ENCODE data around the gene PLEKHA5.
"Not testable (repeated sequence)": the region's sequence is repeated elsewhere in the genome, so short reads cannot be mapped to it uniquely, and the experiment has no call there.

PLEKHA5 gene

DNA sequence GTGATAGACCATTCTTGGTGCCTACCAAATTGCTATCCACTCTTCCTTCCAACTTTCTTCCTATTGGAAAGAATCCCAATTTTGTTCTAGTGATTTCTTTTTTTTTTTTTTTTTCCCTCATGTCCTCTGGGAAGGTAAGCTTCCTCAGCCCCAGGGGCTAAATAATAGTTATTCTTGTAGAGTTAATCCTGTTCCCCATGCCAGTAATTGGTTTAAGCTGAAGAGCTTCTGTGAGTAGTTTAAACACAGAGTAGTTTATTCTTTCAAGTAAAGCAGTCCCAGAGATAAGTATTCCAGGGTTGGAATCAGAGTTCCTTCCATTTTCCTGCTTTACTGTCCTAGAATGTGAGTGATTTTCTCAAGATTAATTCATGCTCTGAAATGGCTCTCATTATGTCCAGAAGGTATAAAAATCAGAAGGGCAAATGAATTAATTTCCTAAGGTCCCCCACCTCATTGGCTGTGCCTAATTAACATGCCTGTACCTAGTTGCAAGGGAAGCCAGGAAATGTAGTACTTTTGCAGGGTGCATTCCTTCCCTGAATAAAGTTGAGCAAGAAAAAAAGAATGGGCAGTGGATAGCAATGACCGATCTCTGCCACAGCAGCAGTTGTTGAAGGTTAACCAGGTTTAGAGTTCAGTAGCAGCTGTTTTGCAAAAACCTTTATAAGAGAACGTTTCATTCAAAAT is 97.8 kb downstream of the PLEKHA5 start:
- Histone ChIP-seq H3K9me3 (ENCODE audit: control insufficient read depth, insufficient read depth, low read length) (no peaks in the 10 kb centered on the region), H3K27me3 (ENCODE audit: control insufficient read depth, low read length) (no peaks in the 10 kb centered on the region), H3K4me2 (ENCODE audit: low read length) (no peak overlapping the region), H3K79me2 (ENCODE audit: control insufficient read depth, low read length) (no peaks in the 10 kb centered on the region), H3F3A (ENCODE audit: control insufficient read depth, insufficient read depth) (no peaks in the 10 kb centered on the region), H3K36me3 (ENCODE audit: control insufficient read depth, low read length) (no peaks in the 10 kb centered on the region), H3K4me3 (ENCODE audit: low read length) (no peak overlapping the region), H3K27ac (ENCODE audit: low read depth, low read length) (no peak overlapping the region), H4K20me1 (ENCODE audit: control insufficient read depth, insufficient read depth, low read depth, low read length) (no peaks in the 10 kb centered on the region), H3K4me1 (ENCODE audit: control insufficient read depth, low read length) (peaks cover 15% of the 10 kb centered on the region), H3K9me2 (replicated peaks; ENCODE audit: control insufficient read depth, low read length) (no peaks in the 10 kb centered on the region)
- TF ChIP-seq EZH2phosphoT487 (IDR thresholded peaks at IDR 0.05; ENCODE audit: borderline replicate concordance, low read length) (no peak), CTCF (IDR thresholded peaks at IDR 0.05; ENCODE audit: low read depth, low read length, poor library complexity, severe bottlenecking) (no peak)

- no peak for TF ChIP-seq CTCF (IDR thresholded peaks at IDR 0.05; ENCODE audit: low read depth, low read length, poor library complexity, severe bottlenecking)
- TF ChIP-seq EZH2phosphoT487 (IDR thresholded peaks at IDR 0.05; ENCODE audit: borderline replicate concordance, low read length): no peak
- no peak overlapping the region for H3K4me3 ChIP-seq (ENCODE audit: low read length)
- no peaks in the 10 kb centered on the region for H3F3A ChIP-seq (ENCODE audit: control insufficient read depth, insufficient read depth)
- H3K4me2 ChIP-seq (ENCODE audit: low read length): no peak overlapping the region
- H3K4me1 ChIP-seq (ENCODE audit: control insufficient read depth, low read length): peaks cover 15% of the 10 kb centered on the region
- H3K9me3 ChIP-seq (ENCODE audit: control insufficient read depth, insufficient read depth, low read length): no peaks in the 10 kb centered on the region
- no peaks in the 10 kb centered on the region for H3K79me2 ChIP-seq (ENCODE audit: control insufficient read depth, low read length)
- H3K9me2 ChIP-seq (replicated peaks; ENCODE audit: control insufficient read depth, low read length): no peaks in the 10 kb centered on the region
- H4K20me1 ChIP-seq (ENCODE audit: control insufficient read depth, insufficient read depth, low read depth, low read length): no peaks in the 10 kb centered on the region
- H3K36me3 ChIP-seq (ENCODE audit: control insufficient read depth, low read length): no peaks in the 10 kb centered on the region
- H3K27me3 ChIP-seq (ENCODE audit: control insufficient read depth, low read length): no peaks in the 10 kb centered on the region
- no peak overlapping the region for H3K27ac ChIP-seq (ENCODE audit: low read depth, low read length)
Measured at GRCh38 chr12:19227880-19228210, 98.3 kb downstream of the PLEKHA5 start.

DNA sequence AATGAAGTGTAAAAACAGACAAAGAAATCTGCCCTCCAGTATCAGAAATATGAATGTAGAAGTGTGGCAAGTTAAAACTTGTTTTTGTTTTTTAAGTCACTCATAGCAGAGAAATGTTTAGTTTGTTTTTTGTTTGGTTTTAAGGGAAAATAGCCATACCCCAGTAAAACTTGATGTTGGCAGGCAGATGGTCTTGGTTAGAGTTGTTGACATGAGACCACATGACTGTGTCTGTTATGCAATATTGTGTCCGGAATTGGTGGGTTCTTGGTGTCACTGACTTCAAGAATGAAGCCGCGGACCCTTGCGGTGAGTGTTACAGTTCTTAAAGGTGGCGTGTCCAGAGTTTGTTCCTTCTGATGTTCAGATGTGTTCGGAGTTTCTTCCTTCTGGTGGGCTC is 99.5 kb downstream of the PLEKHA5 start:
- not testable (repeated sequence) for H4K20me1 ChIP-seq (ENCODE audit: control insufficient read depth, insufficient read depth, low read depth, low read length); H3K27me3 ChIP-seq (ENCODE audit: control insufficient read depth, low read length); H3K9me3 ChIP-seq (ENCODE audit: control insufficient read depth, insufficient read depth, low read length); H3K4me2 ChIP-seq (ENCODE audit: low read length); H3K9me2 ChIP-seq (replicated peaks; ENCODE audit: control insufficient read depth, low read length); H3F3A ChIP-seq (ENCODE audit: control insufficient read depth, insufficient read depth); H3K27ac ChIP-seq (ENCODE audit: low read depth, low read length); H3K79me2 ChIP-seq (ENCODE audit: control insufficient read depth, low read length); H3K36me3 ChIP-seq (ENCODE audit: control insufficient read depth, low read length); H3K4me3 ChIP-seq (ENCODE audit: low read length)
- H3K4me1 ChIP-seq (ENCODE audit: control insufficient read depth, low read length): peaks cover 15% of the 10 kb centered on the region

DNA sequence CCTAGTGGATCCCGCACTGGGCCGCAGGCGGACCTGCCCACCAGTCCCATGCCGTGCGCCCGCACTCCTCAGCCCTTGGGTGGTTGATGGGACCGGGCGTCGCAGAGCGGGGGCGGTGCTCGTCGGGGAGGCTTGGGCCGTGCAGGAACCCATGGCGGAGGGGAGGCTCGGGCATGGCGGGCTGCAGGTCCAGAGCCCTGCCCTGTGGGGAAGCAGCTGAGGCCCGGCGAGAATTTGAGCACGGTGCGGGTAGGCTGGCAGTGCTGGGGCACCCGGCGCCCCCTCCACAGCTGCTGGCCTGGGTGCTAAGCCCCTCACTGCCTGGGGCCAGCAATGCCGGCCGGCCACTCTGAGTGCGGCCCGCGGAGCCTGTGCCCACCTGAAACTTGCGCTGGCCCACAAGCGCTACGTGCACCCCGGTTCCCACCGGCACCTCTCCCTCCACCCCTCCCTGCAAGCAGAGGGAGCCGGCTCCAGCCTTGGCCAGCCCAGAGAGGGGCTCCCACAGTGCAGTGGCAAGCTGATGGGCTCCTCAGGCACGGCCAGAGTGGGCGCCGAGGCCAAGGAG is 100.8 kb downstream of the PLEKHA5 start:
- H3K4me1 ChIP-seq (ENCODE audit: control insufficient read depth, low read length): peaks cover 19% of the 10 kb centered on the region
- no peak overlapping the region for H3K4me3 ChIP-seq (ENCODE audit: low read length)
- no peaks in the 10 kb centered on the region for H4K20me1 ChIP-seq (ENCODE audit: control insufficient read depth, insufficient read depth, low read depth, low read length)
- no peaks in the 10 kb centered on the region for H3K27me3 ChIP-seq (ENCODE audit: control insufficient read depth, low read length)
- H3K9me2 ChIP-seq (replicated peaks; ENCODE audit: control insufficient read depth, low read length): no peaks in the 10 kb centered on the region
- no peaks in the 10 kb centered on the region for H3F3A ChIP-seq (ENCODE audit: control insufficient read depth, insufficient read depth)
- H3K27ac ChIP-seq (ENCODE audit: low read depth, low read length): no peak overlapping the region
- no peak overlapping the region for H3K4me2 ChIP-seq (ENCODE audit: low read length)
- TF ChIP-seq EZH2phosphoT487 (IDR thresholded peaks at IDR 0.05; ENCODE audit: borderline replicate concordance, low read length) (no peak), CTCF (IDR thresholded peaks at IDR 0.05; ENCODE audit: low read depth, low read length, poor library complexity, severe bottlenecking) (no peak)
- H3K36me3 ChIP-seq (ENCODE audit: control insufficient read depth, low read length): no peaks in the 10 kb centered on the region
- no peaks in the 10 kb centered on the region for H3K9me3 ChIP-seq (ENCODE audit: control insufficient read depth, insufficient read depth, low read length)
- H3K79me2 ChIP-seq (ENCODE audit: control insufficient read depth, low read length): no peaks in the 10 kb centered on the region
